IPS-NIHi7 (cell line): ENCODE data around the gene LRRC10.

Experiments used
- DNase-seq: peaks from one replicate; pipeline ENCODE4 v3.0.0; 2012; ENCODE audit warnings: mixed read lengths; ENCODE audit errors: extremely low spot score

Gene LRRC10

GRCh38 chr12:69610729-69611128, at the start of gene LRRC10:
Gene LRRC10, minus strand, starts transcription at chr12:69610907. Its CDS starts 69 bp downstream, at chr12:69610838.
- DNase-seq, result no peak

- DNase-seq, result no peak
These were observed 49.6 kb upstream of the LRRC10 start for GRCh38 chr12:69660164-69660863.

GRCh38 chr12:69658203-69658602, 47.5 kb upstream of the LRRC10 start:
- DNase-seq, result no peak

- no peak for DNase-seq
These were observed 46.9 kb upstream of the LRRC10 start for GRCh38 chr12:69657376-69658137.

GRCh38 chr12:69655616-69656340, 45.1 kb upstream of the LRRC10 start:
- no peak for DNase-seq

GRCh38 chr12:69653703-69654102, 43.0 kb upstream of the LRRC10 start:
- no peak for DNase-seq

GRCh38 chr12:69651922-69652321, 41.2 kb upstream of the LRRC10 start:
- no peak for DNase-seq

GRCh38 chr12:69649529-69649928, 38.8 kb upstream of the LRRC10 start:
- DNase-seq, result no peak

- DNase-seq, result no peak
These were observed 37.8 kb upstream of the LRRC10 start for GRCh38 chr12:69648476-69648875.

GRCh38 chr12:69647178-69647577, 36.5 kb upstream of the LRRC10 start:
- DNase-seq, result no peak

- DNase-seq, result no peak
These were observed 34.3 kb upstream of the LRRC10 start for GRCh38 chr12:69645031-69645430.

- no peak for DNase-seq
These were observed 33.8 kb upstream of the LRRC10 start for GRCh38 chr12:69644511-69644910.

GRCh38 chr12:69642531-69642930, 31.8 kb upstream of the LRRC10 start:
- DNase-seq, result no peak

- DNase-seq, result no peak
These were observed 30.8 kb upstream of the LRRC10 start for GRCh38 chr12:69641546-69641945.

- DNase-seq, result peak; percentile 91
These were observed 28.8 kb upstream of the LRRC10 start for GRCh38 chr12:69639400-69640016.

- DNase-seq, result no peak
These were observed 22.4 kb upstream of the LRRC10 start for GRCh38 chr12:69633061-69633460.

GRCh38 chr12:69630191-69630590, 19.5 kb upstream of the LRRC10 start:
- peak; percentile 58 for DNase-seq

GRCh38 chr12:69627501-69627900, 16.8 kb upstream of the LRRC10 start:
- DNase-seq, result no peak

GRCh38 chr12:69623970-69624369, 13.3 kb upstream of the LRRC10 start:
- no peak for DNase-seq

GRCh38 chr12:69621551-69621950, 10.8 kb upstream of the LRRC10 start:
- DNase-seq, result no peak

GRCh38 chr12:69620921-69621320, 10.2 kb upstream of the LRRC10 start:
- DNase-seq, result no peak

GRCh38 chr12:69620077-69620476, 9.4 kb upstream of the LRRC10 start:
- no peak for DNase-seq
